H9 (cell line): ENCODE data around the gene ATP6V0A1. TPM values are rescaled to one million over a fixed set of nuclear protein-coding genes. Genes with fewer than 3 reads are reported as not detected.
"Not testable (repeated sequence)": the region's sequence is repeated elsewhere in the genome, so short reads cannot be mapped to it uniquely, and the experiment has no call there.

ENCODE experiments used
- DNase-seq: peaks from one replicate; pipeline ENCODE4 v3.0.0-alpha.2; 2017
- H2AFZ ChIP-seq: one replicate; pipeline ENCODE4 v1.6.1; 2013; ENCODE audit warnings: mild to moderate bottlenecking, low read length, control low read depth, moderate library complexity
- H2AK5ac ChIP-seq: 2 replicates; pipeline ENCODE4 v1.6.1; 2013; ENCODE audit warnings: low read length, control low read depth, mixed read lengths; ENCODE audit not compliant: insufficient read length
- H2BK120ac ChIP-seq: one replicate; pipeline ENCODE4 v1.6.1; 2013; ENCODE audit warnings: low read depth, mild to moderate bottlenecking, low read length, control low read depth, inconsistent platforms; ENCODE audit not compliant: poor library complexity, severe bottlenecking
- H2BK12ac ChIP-seq: 2 replicates; pipeline ENCODE4 v1.6.1; 2013; ENCODE audit warnings: low read length, control low read depth, mixed read lengths, low read depth; ENCODE audit not compliant: insufficient read length
- H2BK15ac ChIP-seq: 2 replicates; pipeline ENCODE4 v1.6.1; 2013; ENCODE audit warnings: low read depth, low read length, control low read depth
- H2BK20ac ChIP-seq: one replicate; pipeline ENCODE4 v1.6.1; 2013; ENCODE audit warnings: low read depth, mild to moderate bottlenecking, low read length, control low read depth, inconsistent platforms; ENCODE audit not compliant: poor library complexity, severe bottlenecking
- H2BK5ac ChIP-seq: 2 replicates; pipeline ENCODE4 v1.6.1; 2013; ENCODE audit warnings: low read length, control low read depth, mixed read lengths; ENCODE audit not compliant: insufficient read length
- H3K14ac ChIP-seq: 2 replicates; pipeline ENCODE4 v1.6.1; 2013; ENCODE audit warnings: low read length, control low read depth; ENCODE audit not compliant: insufficient read depth
- H3K18ac ChIP-seq: 2 replicates; pipeline ENCODE4 v1.6.1; 2013; ENCODE audit warnings: low read depth, mild to moderate bottlenecking, mixed read lengths, low read length, control low read depth; ENCODE audit not compliant: insufficient read length
- H3K23ac ChIP-seq: 2 replicates; pipeline ENCODE4 v1.6.1; 2013; ENCODE audit warnings: low read length, control low read depth, mixed read lengths, low read depth; ENCODE audit not compliant: insufficient read length
- H3K23me2 ChIP-seq: 2 replicates; pipeline ENCODE4 v1.6.1; 2013; ENCODE audit warnings: low read depth, mild to moderate bottlenecking, mixed read lengths, low read length, control low read depth; ENCODE audit not compliant: insufficient read length, poor library complexity, severe bottlenecking
- H3K27ac ChIP-seq: 2 replicates; pipeline ENCODE4 v1.5.1; 2013; ENCODE audit warnings: low read length, control low read depth, mixed read lengths, low read depth; ENCODE audit not compliant: insufficient read length
- H3K27me3 ChIP-seq: 2 replicates; pipeline ENCODE4 v1.6.1; 2013; ENCODE audit warnings: low read length, control low read depth, inconsistent platforms; ENCODE audit not compliant: insufficient read depth
- H3K4ac ChIP-seq: 2 replicates; pipeline ENCODE4 v1.6.1; 2013; ENCODE audit warnings: low read depth, mild to moderate bottlenecking, control low read depth, inconsistent platforms, low read length, moderate library complexity
- H3K4me1 ChIP-seq: 2 replicates; pipeline ENCODE4 v1.6.1; 2013; ENCODE audit warnings: low read length, control low read depth, inconsistent platforms; ENCODE audit not compliant: insufficient read depth
- H3K4me2 ChIP-seq: 2 replicates; pipeline ENCODE4 v1.6.1; 2013; ENCODE audit warnings: low read length, control low read depth, mixed read lengths; ENCODE audit not compliant: insufficient read length, insufficient read depth
- H3K56ac ChIP-seq: 2 replicates; pipeline ENCODE4 v1.6.1; 2013; ENCODE audit warnings: low read depth, mild to moderate bottlenecking, mixed read lengths, low read length, control low read depth; ENCODE audit not compliant: insufficient read length
- H3K79me1 ChIP-seq: 2 replicates; pipeline ENCODE4 v1.6.1; 2013; ENCODE audit warnings: low read depth, mild to moderate bottlenecking, moderate library complexity, low read length, control low read depth, inconsistent platforms; ENCODE audit not compliant: insufficient read depth, poor library complexity, severe bottlenecking
- H3K79me2 ChIP-seq: 2 replicates; pipeline ENCODE4 v1.6.1; 2013; ENCODE audit warnings: low read length, control low read depth, inconsistent platforms; ENCODE audit not compliant: insufficient read depth
- H3K9ac ChIP-seq: 2 replicates; pipeline ENCODE4 v1.6.1; 2013; ENCODE audit warnings: low read length, control low read depth, mixed read lengths; ENCODE audit not compliant: insufficient read length; ENCODE audit errors: extremely low read depth
- H3K9me3 ChIP-seq: one replicate; pipeline ENCODE4 v1.6.1; 2013; ENCODE audit warnings: low read depth, low read length, inconsistent platforms; ENCODE audit not compliant: control insufficient read depth
- H3T11ph ChIP-seq: one replicate; pipeline ENCODE4 v1.6.1; 2013; ENCODE audit warnings: mild to moderate bottlenecking, low read length, control low read depth, inconsistent platforms
- H4K20me1 ChIP-seq: one replicate; pipeline ENCODE4 v1.6.1; 2013; ENCODE audit not compliant: control insufficient read depth, insufficient read length, insufficient read depth
- H4K5ac ChIP-seq: 2 replicates; pipeline ENCODE4 v1.6.1; 2013; ENCODE audit warnings: low read depth, mild to moderate bottlenecking, mixed read lengths, low read length, control low read depth; ENCODE audit not compliant: insufficient read length
- H4K8ac ChIP-seq: replicated peaks from 2 replicates; pipeline ENCODE4 v1.6.1; 2013; ENCODE audit warnings: low read length, control low read depth, mixed read lengths, low read depth; ENCODE audit not compliant: insufficient read length
- H4K91ac ChIP-seq: 2 replicates; pipeline ENCODE4 v1.6.1; 2013; ENCODE audit warnings: low read depth, mild to moderate bottlenecking, moderate library complexity, mixed read lengths, low read length, control low read depth; ENCODE audit not compliant: insufficient read length
- H3K27ac Mint-ChIP-seq, 3 experiments: 2 replicates in 2 of 3; 3 replicates in 1 of 3; pipeline ENCODE4 v1.8.0; 2020 to 2021; ENCODE audit warnings: mixed read lengths in 3 of 3, mild to moderate bottlenecking in 1 of 3, moderate library complexity in 1 of 3
- H3K27me3 Mint-ChIP-seq: 2 replicates; pipeline ENCODE4 v1.8.0; 2021; ENCODE audit warnings: low read depth, mild to moderate bottlenecking, moderate library complexity, mixed read lengths
- H3K36me3 Mint-ChIP-seq, 3 experiments: 2 replicates in 2 of 3; 3 replicates in 1 of 3; pipeline ENCODE4 v1.8.0; 2020 to 2021; ENCODE audit warnings: low read depth in 3 of 3, mixed read lengths in 3 of 3; ENCODE audit not compliant: insufficient read depth in 1 of 3
- H3K4me1 Mint-ChIP-seq, 2 experiments: 2 replicates each; pipeline ENCODE4 v1.8.0; 2020; ENCODE audit warnings: mixed read lengths in 2 of 2
- H3K4me3 Mint-ChIP-seq, 2 experiments: 2 replicates in 1 of 2; 3 replicates in 1 of 2; pipeline ENCODE4 v1.8.0; 2020 to 2021; ENCODE audit warnings: mild to moderate bottlenecking in 2 of 2, mixed read lengths in 2 of 2, moderate library complexity in 1 of 2
- H3K9me3 Mint-ChIP-seq, 2 experiments: 2 replicates in 1 of 2; 3 replicates in 1 of 2; pipeline ENCODE4 v1.8.0; 2020; ENCODE audit warnings: mild to moderate bottlenecking in 2 of 2, mixed read lengths in 2 of 2, moderate library complexity in 1 of 2
- WGBS: extraction: QIAGEN DNeasy Blood & Tissue Kit; methylation state at CpG from one replicate; pipeline ENCODE4 v1.1.7; 2013; ENCODE audit warnings: missing lambda C conversion rate, low lambda C conversion rate, mixed read lengths; ENCODE audit not compliant: insufficient read length; ENCODE audit errors: extremely low coverage; 5-methylcytosine and 5-hydroxymethylcytosine counted together
- total RNA-seq: library from RNA; stranded (reverse); gene quantifications from 2 replicates; pipeline ENCODE4 v1.2.1, GENCODE V29; 2021
- TF ChIP-seq, protein P1 (sequence below): fragments of 200-600 bp; sonication (generic); conservative IDR thresholded peaks from 3 replicates; pipeline ENCODE4 v1.8.0; 2021; ENCODE audit warnings: antibody characterized with exemption, mild to moderate bottlenecking

ATP6V0A1 gene
- total RNA-seq, 1 experiment from 2014 or later = 54.1 TPM

GRCh38 chr17:42538482-42538881 is 79.8 kb downstream of the ATP6V0A1 start:
- Mint-ChIP-seq H3K9me3 (no peaks in the 10 kb centered on the region), H3K27ac (no peak overlapping the region), H3K4me1 (peaks cover 11 to 19% of the 10 kb centered on the region in 2 experiments), H3K4me3 (no peak overlapping the region), H3K27me3 (peaks cover 9% of the 10 kb centered on the region), H3K36me3 (peaks cover 0 to 29% (median 22%) of the 10 kb centered on the region in 3 experiments; a peak in 6 of 7 replicates)
- Histone ChIP-seq H2BK12ac (no peak overlapping the region), H3K9ac (no peak overlapping the region), H4K91ac (no peak overlapping the region), H3K79me2 (no peaks in the 10 kb centered on the region), H3T11ph (no peak overlapping the region), H3K4me2 (no peak overlapping the region), H3K4ac (no peak overlapping the region), H4K20me1 (no peaks in the 10 kb centered on the region), H3K14ac (no peak overlapping the region), H3K23me2 (peaks cover 5% of the 10 kb centered on the region), H3K9me3 (no peaks in the 10 kb centered on the region), H3K79me1 (no peaks in the 10 kb centered on the region), H3K27ac (no peak overlapping the region), H3K4me1 (no peaks in the 10 kb centered on the region; the same call in 1 of the 2 replicates), H2AK5ac (no peak overlapping the region), H3K56ac (no peak overlapping the region), H2BK20ac (no peak overlapping the region), H3K18ac (no peak overlapping the region), H4K5ac (no peak overlapping the region), H3K27me3 (no peaks in the 10 kb centered on the region), H2BK120ac (no peak overlapping the region), H2BK15ac (no peak overlapping the region), H3K23ac (no peak overlapping the region), H2AFZ (no peak overlapping the region), H4K8ac (no peak overlapping the region), H2BK5ac (no peak overlapping the region)
- no peak for DNase-seq
- WGBS = no CpG with 5 or more reads among the region's 14 CpGs
- TF ChIP-seq, protein P1, sequence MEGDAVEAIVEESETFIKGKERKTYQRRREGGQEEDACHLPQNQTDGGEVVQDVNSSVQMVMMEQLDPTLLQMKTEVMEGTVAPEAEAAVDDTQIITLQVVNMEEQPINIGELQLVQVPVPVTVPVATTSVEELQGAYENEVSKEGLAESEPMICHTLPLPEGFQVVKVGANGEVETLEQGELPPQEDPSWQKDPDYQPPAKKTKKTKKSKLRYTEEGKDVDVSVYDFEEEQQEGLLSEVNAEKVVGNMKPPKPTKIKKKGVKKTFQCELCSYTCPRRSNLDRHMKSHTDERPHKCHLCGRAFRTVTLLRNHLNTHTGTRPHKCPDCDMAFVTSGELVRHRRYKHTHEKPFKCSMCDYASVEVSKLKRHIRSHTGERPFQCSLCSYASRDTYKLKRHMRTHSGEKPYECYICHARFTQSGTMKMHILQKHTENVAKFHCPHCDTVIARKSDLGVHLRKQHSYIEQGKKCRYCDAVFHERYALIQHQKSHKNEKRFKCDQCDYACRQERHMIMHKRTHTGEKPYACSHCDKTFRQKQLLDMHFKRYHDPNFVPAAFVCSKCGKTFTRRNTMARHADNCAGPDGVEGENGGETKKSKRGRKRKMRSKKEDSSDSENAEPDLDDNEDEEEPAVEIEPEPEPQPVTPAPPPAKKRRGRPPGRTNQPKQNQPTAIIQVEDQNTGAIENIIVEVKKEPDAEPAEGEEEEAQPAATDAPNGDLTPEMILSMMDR = no peak

DNA sequence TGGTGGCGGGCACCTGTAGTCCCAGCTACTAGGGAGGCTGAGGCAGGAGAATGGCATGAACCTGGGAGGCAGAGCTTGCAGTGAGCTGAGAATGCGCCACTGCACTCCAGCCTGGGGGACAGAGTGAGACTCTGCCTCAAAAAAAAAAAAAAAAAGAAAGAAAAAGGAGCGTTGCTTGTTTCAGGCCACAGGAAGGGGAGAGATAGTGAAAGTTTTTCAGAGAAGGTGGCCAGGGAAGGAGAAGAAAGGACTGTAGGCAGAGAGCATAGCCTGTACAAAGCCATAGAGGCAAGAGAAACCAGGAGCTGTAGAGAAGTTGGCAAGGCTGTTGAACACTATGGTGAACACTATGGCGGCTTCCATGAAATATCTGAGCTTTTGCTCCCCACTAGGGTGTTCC is 81.9 kb downstream of the ATP6V0A1 start:
- not testable (repeated sequence) for H3T11ph ChIP-seq, H3K9me3 ChIP-seq, H2AFZ ChIP-seq, H3K27me3 ChIP-seq, DNase-seq, H2AK5ac ChIP-seq, H3K4ac ChIP-seq, H2BK20ac ChIP-seq, H3K4me3 Mint-ChIP-seq, H3K23me2 ChIP-seq, H3K14ac ChIP-seq, H3K4me2 ChIP-seq, H4K20me1 ChIP-seq, H3K9me3 Mint-ChIP-seq, H3K27ac ChIP-seq, H3K56ac ChIP-seq, H3K23ac ChIP-seq, H2BK15ac ChIP-seq, H3K9ac ChIP-seq, H3K79me2 ChIP-seq, H4K5ac ChIP-seq, H3K27me3 Mint-ChIP-seq, H4K8ac ChIP-seq, H2BK120ac ChIP-seq, H3K79me1 ChIP-seq, H3K4me1 ChIP-seq, H3K18ac ChIP-seq, H2BK12ac ChIP-seq, H2BK5ac ChIP-seq, H4K91ac ChIP-seq
- Mint-ChIP-seq H3K27ac (0 out of 7 replicates have a peak overlapping the region, but pooled peaks of 1 of the 3 experiments have one; percentile 12), H3K4me1 (peaks cover 6 to 15% of the 10 kb centered on the region in 2 experiments), H3K36me3 (peaks cover 2 to 29% (median 27%) of the 10 kb centered on the region in 3 experiments; a peak in 6 of 7 replicates)
- no CpG with 5 or more reads among the region's 4 CpGs for WGBS
